HG02840 (cell line): ENCODE results near the gene CDH23.

Experiments
- ATAC-seq: cut with Tn5 transposase; IDR thresholded peaks from one replicate; pipeline ENCODE4 v1.9.1; 2021; ENCODE audit warnings: mild to moderate bottlenecking, moderate library complexity, moderate number of reproducible peaks; ENCODE audit not compliant: unreplicated experiment, low FRiP score

Gene CDH23

GRCh38 chr10:71419002-71419540 is 22.4 kb downstream of the CDH23 start:
- no peak for ATAC-seq

GRCh38 chr10:71419750-71420149 is 23.0 kb downstream of the CDH23 start:
- ATAC-seq = no peak

- ATAC-seq = no peak
Measured at GRCh38 chr10:71421075-71421434, 24.3 kb downstream of the CDH23 start.

- ATAC-seq = no peak
Measured at GRCh38 chr10:71423250-71423649, 26.5 kb downstream of the CDH23 start.

GRCh38 chr10:71423901-71424300 is 27.2 kb downstream of the CDH23 start:
- no peak for ATAC-seq

- no peak for ATAC-seq
Measured at GRCh38 chr10:71424496-71425194, 27.9 kb downstream of the CDH23 start.

- ATAC-seq = no peak
Measured at GRCh38 chr10:71426058-71426605, 29.4 kb downstream of the CDH23 start.

- no peak for ATAC-seq
Measured at GRCh38 chr10:71427246-71427645, 30.5 kb downstream of the CDH23 start.

- no peak for ATAC-seq
Measured at GRCh38 chr10:71429304-71429703, 32.6 kb downstream of the CDH23 start.

GRCh38 chr10:71429929-71430328 is 33.2 kb downstream of the CDH23 start:
- ATAC-seq = no peak

GRCh38 chr10:71431239-71432100 is 34.8 kb downstream of the CDH23 start:
- no peak for ATAC-seq

GRCh38 chr10:71432101-71432905 is 35.6 kb downstream of the CDH23 start:
- no peak for ATAC-seq

- no peak for ATAC-seq
Measured at GRCh38 chr10:71432956-71433767, 36.4 kb downstream of the CDH23 start.

- no peak for ATAC-seq
Measured at GRCh38 chr10:71433768-71434744, 37.3 kb downstream of the CDH23 start.

GRCh38 chr10:71434760-71435394 is 38.2 kb downstream of the CDH23 start:
- ATAC-seq = no peak

- no peak for ATAC-seq
Measured at GRCh38 chr10:71435571-71436267, 39.0 kb downstream of the CDH23 start.
